HG03095 (cell line): ENCODE measurements around the gene GALNTL6.
"Not testable (repeated sequence)": the region's sequence is repeated elsewhere in the genome, so short reads cannot be mapped to it uniquely, and the experiment has no call there.

Experiments used
- ATAC-seq: cut with Tn5 transposase; IDR thresholded peaks from one replicate; pipeline ENCODE4 v1.9.1; 2021; ENCODE audit warnings: moderate library complexity; ENCODE audit not compliant: unreplicated experiment

The GALNTL6 gene

GRCh38 chr4:172898715-172899114, 1085.5 kb downstream of the GALNTL6 start:
- ATAC-seq, result no peak

GRCh38 chr4:172899861-172900260, 1086.7 kb downstream of the GALNTL6 start:
- ATAC-seq, result no peak

- no peak for ATAC-seq
Observed at GRCh38 chr4:172900900-172901299, 1087.7 kb downstream of the GALNTL6 start.

GRCh38 chr4:172912468-172912867, 1099.3 kb downstream of the GALNTL6 start:
- ATAC-seq, result not testable (repeated sequence)

- not testable (repeated sequence) for ATAC-seq
Observed at GRCh38 chr4:172917403-172917802, 1104.2 kb downstream of the GALNTL6 start.

GRCh38 chr4:172919269-172919668, 1106.1 kb downstream of the GALNTL6 start:
- no peak for ATAC-seq

GRCh38 chr4:172927096-172927814, 1114.1 kb downstream of the GALNTL6 start:
- no peak for ATAC-seq

- no peak for ATAC-seq
Observed at GRCh38 chr4:172928347-172928746, 1115.1 kb downstream of the GALNTL6 start.

- ATAC-seq, result no peak
Observed at GRCh38 chr4:172938072-172938829, 1125.0 kb downstream of the GALNTL6 start.

- ATAC-seq, result no peak
Observed at GRCh38 chr4:172938870-172939269, 1125.7 kb downstream of the GALNTL6 start.

GRCh38 chr4:172942840-172943239, 1129.6 kb downstream of the GALNTL6 start:
- ATAC-seq, result no peak

GRCh38 chr4:172945611-172946010, 1132.4 kb downstream of the GALNTL6 start:
- ATAC-seq, result no peak

GRCh38 chr4:172946503-172946902, 1133.3 kb downstream of the GALNTL6 start:
- no peak for ATAC-seq

GRCh38 chr4:172947594-172947993, 1134.4 kb downstream of the GALNTL6 start:
- no peak for ATAC-seq

GRCh38 chr4:172950990-172951389, 1137.8 kb downstream of the GALNTL6 start:
- no peak for ATAC-seq

- no peak for ATAC-seq
Observed at GRCh38 chr4:172951679-172952451, 1138.7 kb downstream of the GALNTL6 start.

- no peak for ATAC-seq
Observed at GRCh38 chr4:172953896-172954568, 1140.8 kb downstream of the GALNTL6 start.

- not testable (repeated sequence) for ATAC-seq
Observed at GRCh38 chr4:172956340-172956739, 1143.1 kb downstream of the GALNTL6 start.

- ATAC-seq, result no peak
Observed at GRCh38 chr4:172957216-172957615, 1144.0 kb downstream of the GALNTL6 start.

GRCh38 chr4:172962564-172963353, 1149.6 kb downstream of the GALNTL6 start:
- ATAC-seq, result no peak
